T-helper 2 cell (primary cell): ENCODE results near the gene EEPD1.
"Not testable (repeated sequence)": the region's sequence is repeated elsewhere in the genome, so short reads cannot be mapped to it uniquely, and the experiment has no call there.

ENCODE experiments used
- DNase-seq, 5 experiments: peaks; one replicate each; pipeline versions ENCODE4 v3.0.0 to v3.0.0-alpha.2; 2012 to 2022

EEPD1 gene

GRCh38 chr7:36129048-36129534, 24.0 kb upstream of the EEPD1 start:
- no peak for DNase-seq

- DNase-seq, result no peak
Observed at GRCh38 chr7:36130236-36130945, 22.7 kb upstream of the EEPD1 start.

GRCh38 chr7:36131026-36131425, 22.0 kb upstream of the EEPD1 start:
- DNase-seq, result no peak

- DNase-seq, result no peak
Observed at GRCh38 chr7:36131499-36131898, 21.6 kb upstream of the EEPD1 start.

GRCh38 chr7:36132012-36132411, 21.0 kb upstream of the EEPD1 start:
- DNase-seq, result no peak

- DNase-seq, result no peak
Observed at GRCh38 chr7:36135700-36136099, 17.4 kb upstream of the EEPD1 start.

GRCh38 chr7:36137258-36137657, 15.8 kb upstream of the EEPD1 start:
- DNase-seq, result peak in 1 of 5 experiments; percentile 36

- DNase-seq, result no peak
Observed at GRCh38 chr7:36137754-36138153, 15.3 kb upstream of the EEPD1 start.

- no peak for DNase-seq
Observed at GRCh38 chr7:36138209-36138608, 14.8 kb upstream of the EEPD1 start.

- no peak for DNase-seq
Observed at GRCh38 chr7:36141351-36141750, 11.7 kb upstream of the EEPD1 start.

GRCh38 chr7:36141850-36142249, 11.2 kb upstream of the EEPD1 start:
- DNase-seq, result no peak

GRCh38 chr7:36144189-36144588, 8.9 kb upstream of the EEPD1 start:
- DNase-seq, result no peak

GRCh38 chr7:36145686-36146085, 7.4 kb upstream of the EEPD1 start:
- DNase-seq, result no peak

GRCh38 chr7:36147361-36147760, 5.7 kb upstream of the EEPD1 start:
- no peak for DNase-seq

- DNase-seq, result no peak
Observed at GRCh38 chr7:36148422-36149065, 4.5 kb upstream of the EEPD1 start.

- DNase-seq, result not testable (repeated sequence)
Observed at GRCh38 chr7:36149240-36149639, 3.8 kb upstream of the EEPD1 start.

- no peak for DNase-seq
Observed at GRCh38 chr7:36149694-36150452, 3.2 kb upstream of the EEPD1 start.

- no peak for DNase-seq
Observed at GRCh38 chr7:36151921-36152755, 916 bp upstream of the EEPD1 start.

- DNase-seq, result peak in 1 of 5 experiments; percentile 25
Observed at GRCh38 chr7:36153571-36154097, 580 bp downstream of the EEPD1 start.

- no peak for DNase-seq
Observed at GRCh38 chr7:36154255-36155212, 1.5 kb downstream of the EEPD1 start.

GRCh38 chr7:36155811-36156361, 2.8 kb downstream of the EEPD1 start:
- peak in 1 of 5 experiments; percentile 41 for DNase-seq
